ENCODE measurements around the gene HDAC9.

DNA sequence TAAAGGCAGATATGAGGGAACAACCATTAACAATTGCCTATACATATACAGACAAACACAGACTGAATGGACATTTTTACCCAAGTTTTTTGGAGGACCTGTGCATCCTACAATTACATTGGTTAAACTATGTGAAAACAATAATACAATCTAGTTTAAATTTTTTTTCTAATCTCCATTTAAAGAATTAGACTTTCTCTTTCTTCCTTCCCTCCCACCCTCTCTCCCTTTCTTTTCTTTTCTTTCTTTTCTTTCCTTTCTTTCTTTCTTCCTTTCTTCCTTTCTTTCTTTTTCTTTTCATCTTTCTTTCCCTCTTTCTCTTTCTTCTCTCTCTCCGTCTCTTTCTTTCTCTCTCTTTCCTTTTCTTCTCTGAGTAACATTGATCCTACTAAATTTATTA is 183.7 kb downstream of the HDAC9 start:
- TF ChIP-seq ZNF274 (IDR thresholded peaks at IDR 0.05; ENCODE audit: low read depth, low read length) (no peak), SUZ12 (IDR thresholded peaks at IDR 0.05; ENCODE audit: extremely low read depth, insufficient read depth, insufficient read length) (no peak), YY1 (IDR thresholded peaks at IDR 0.05; ENCODE audit: insufficient read depth, insufficient read length) (no peak)
